HG03432 (cell line): ENCODE measurements around the gene MOB4.
"Not testable (repeated sequence)": the region's sequence is repeated elsewhere in the genome, so short reads cannot be mapped to it uniquely, and the experiment has no call there.

Experiments used
- ATAC-seq: cut with Tn5 transposase; IDR thresholded peaks from one replicate; pipeline ENCODE4 v1.9.1; 2021; ENCODE audit warnings: mild to moderate bottlenecking, moderate library complexity; ENCODE audit not compliant: unreplicated experiment

MOB4 gene

DNA sequence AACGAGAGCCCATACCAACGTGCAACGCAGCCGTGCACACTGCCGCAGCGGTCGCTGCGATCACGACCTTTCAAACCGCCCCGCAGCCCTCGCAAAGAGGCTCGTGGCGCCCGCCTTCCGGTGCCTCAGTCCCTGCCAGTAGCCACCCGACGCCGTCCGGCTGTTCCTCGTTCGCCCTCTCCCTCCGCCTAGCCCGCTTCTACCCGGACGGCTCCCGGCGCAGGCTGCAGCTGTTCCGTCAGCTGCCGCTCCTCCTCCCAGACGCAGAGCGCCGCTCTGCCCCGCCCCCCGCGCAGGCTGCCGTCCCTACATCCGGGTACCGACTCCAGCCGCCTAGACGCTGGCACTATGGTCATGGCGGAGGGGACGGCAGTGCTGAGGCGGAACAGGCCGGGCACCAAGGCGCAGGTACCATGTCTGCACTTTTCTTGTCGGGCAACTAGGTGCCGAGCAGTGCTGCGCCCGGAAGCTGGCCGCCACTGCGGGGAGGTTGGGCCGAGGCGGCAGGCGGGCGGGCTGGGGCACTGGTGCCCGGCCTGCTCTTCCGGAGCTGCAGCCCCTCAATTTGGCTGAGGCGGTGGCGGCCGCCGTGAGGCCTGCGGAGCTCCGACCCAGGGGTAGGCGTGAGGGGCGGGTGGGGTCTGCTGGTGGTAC is at the start of gene MOB4:
Gene MOB4 (plus strand): TSS at position 328 of the 654 bp plus-strand sequence. CDS start 21 bp downstream, at position 349.
- peak; percentile 96 for ATAC-seq

DNA sequence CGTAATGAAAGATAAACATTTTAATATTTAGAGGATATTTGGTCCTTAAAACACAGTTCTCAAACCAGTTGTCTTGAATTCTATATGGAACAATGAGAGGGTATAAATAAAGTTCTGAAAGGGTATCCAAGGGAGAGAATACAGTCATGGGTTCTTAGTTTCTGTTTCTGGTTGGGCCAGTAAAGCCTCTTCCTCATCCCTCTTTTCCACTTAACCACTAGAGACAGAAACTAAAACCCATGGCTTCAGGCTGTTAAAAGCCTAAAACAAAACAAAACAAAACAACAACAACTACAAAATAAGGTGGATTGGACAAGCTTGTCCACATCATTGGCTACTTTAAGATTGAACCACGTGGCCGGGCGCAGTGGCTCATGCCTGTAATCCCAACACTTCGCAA is 43.7 kb upstream of the MOB4 start:
- no peak for ATAC-seq

DNA sequence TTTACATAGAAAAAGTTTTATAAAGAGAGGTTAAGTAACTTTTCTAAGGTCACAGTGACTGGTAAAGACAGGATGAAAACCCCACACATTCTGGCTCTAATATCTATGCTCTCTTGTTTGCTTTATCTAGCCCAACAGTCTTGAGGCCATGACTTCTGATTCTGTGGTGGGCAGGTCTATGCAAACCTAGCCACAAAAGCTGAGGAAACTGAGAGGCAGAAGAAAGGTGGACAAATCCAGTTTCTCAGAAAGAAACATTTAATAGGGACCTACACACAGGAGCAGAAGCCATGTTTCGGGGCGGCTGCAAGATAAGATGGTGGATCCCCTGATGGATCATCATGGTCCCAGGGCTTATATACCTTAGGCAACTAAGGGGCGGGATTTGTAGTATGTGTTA is 38.1 kb upstream of the MOB4 start:
- no peak for ATAC-seq

DNA sequence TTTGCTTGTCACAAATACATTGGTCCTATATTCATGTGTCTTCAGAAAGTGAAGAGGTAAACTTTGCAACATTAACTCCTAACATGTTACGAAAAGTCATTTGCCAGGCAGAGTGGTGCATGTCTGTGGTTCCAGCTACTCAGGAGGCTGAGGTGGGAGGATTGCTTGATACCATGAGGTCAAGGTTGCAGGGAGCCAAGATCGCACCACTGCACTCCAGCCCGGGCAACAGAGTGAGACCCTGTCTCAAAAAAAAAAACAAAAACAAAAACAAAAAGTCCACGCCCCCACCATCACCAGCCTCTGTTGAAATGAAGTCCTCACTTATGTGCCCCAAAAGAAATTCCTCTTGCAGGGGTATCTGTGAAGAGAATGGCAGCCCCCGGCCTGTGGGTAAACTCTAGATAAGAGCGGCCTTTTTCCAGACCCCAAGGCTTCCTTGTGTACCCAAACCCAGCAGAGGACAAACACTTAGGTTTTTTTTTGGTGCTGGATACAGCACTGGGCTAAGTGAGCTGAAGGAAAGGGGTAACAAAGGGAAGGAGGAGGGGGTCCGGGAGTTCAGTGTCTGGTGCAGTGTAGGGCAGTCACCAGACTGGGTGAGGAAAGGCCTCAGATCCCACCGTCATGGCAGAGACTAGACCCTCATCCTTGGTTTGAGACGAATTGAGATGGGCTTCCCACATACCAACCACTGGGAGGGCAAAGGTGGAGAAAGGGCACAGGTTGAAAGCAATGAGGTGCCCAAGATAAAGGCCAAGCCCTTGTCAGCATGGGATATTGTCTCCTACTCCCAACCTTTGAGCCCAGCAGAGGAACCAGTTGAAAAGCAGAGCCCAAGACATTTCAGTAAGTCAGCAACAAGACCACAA is 35.5 kb upstream of the MOB4 start:
- no peak for ATAC-seq

DNA sequence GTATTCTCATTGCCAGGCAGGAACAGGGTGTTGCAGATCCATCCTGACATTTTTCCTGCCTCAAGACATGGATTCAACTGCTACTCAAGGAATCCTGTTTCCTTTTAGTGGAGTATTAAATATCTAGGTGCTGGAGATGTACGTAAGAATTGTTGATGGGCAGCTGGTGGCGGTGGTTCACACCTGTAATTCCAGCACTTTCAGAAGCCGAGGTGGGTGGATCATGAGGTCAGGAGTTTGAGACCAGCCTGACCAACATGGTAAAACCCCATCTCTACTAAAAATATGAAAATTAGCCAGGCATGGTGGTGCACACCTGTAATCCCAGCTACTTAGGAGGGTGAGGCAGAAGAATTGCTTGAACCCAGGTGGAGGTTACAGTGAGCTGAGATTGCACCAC is 31.6 kb upstream of the MOB4 start:
- not testable (repeated sequence) for ATAC-seq

DNA sequence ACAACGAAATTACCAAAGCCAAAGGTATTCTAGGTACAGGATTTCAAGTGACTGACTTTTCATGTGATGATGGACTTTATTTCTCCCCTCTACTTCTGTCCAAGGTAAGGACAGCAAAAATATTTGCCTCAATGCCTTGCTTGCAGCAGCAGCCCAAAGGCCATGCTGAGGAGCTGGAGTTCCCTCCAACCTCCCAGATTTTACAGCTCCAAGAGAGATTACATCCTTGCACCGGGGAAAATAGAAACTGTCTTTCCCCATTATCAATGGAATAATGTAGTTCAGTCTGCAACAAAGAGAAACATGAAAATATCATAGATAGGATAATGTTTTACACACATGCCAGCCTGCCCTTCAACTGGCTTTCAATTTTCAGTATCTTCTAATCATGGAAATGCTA is 29.7 kb upstream of the MOB4 start:
- ATAC-seq: no peak

DNA sequence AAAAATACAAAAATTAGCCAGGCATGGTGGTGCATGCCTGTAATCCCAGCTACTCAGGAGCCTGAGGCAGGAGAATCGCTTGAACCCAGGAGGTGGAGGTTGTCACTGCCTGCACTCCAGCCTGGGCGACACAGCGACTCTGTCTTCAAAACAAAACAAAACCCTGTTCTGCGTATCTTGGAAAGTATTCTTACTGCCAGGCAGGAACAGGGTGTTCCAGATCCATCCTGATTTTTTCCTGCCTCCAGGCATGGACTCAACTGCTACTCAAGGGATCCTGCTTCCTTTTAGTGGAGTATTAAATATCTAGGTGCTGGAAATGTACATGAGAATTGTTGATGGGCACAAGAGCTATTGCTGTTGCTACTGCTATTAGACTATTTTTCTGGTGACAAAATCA is 28.5 kb upstream of the MOB4 start:
- ATAC-seq: no peak

DNA sequence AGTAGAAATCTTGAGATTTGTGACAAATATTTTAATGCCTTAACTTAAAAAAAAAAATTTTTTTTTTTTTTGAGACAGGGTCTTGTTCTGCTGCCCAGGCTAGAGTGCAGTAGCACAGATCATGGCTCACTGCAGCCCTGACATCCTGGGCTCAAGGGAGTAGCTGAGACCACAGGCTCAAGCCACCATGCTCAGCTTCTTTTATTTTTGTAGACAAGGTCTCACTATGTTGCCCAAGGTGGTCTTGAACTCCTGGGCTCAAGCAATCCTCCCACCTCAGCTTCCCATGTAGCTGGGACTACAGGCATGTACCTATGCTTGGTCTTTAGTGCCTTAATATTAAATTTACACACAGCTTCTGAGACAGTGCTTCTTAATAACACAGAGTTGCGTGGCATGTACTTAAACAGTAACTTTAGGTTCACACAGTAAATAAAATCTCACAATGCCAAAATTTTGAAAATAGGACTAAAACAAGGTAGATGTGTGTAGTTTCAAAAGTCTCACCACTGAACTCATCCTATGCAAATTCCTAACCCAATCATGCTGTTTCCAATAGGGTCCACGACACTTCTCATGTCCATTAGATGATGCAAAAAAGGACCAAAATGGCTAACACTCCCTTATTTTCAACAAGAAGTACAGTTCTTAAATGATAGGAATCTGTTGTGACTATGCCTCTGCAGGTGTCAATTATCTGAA is 20.3 kb upstream of the MOB4 start:
- no peak for ATAC-seq

DNA sequence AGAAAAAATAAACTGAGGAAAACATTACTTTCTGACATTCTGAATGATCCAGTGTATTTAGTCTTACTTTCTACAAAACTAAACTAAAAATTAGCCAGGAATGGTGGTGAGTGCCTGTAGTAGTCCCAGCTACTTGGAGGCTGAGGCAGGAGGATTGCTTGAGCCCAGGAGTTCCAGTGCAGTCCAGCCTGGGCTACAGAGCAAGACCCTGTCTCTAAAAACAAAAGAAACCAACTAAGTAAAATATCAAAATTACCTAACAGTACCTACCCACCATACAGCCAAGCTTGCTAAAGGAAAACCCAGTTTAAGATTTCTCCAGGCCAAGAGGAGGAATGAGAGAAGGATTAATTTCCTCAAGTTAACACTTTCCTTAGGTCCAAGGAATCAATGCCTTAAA is 19.2 kb upstream of the MOB4 start:
- no peak for ATAC-seq

DNA sequence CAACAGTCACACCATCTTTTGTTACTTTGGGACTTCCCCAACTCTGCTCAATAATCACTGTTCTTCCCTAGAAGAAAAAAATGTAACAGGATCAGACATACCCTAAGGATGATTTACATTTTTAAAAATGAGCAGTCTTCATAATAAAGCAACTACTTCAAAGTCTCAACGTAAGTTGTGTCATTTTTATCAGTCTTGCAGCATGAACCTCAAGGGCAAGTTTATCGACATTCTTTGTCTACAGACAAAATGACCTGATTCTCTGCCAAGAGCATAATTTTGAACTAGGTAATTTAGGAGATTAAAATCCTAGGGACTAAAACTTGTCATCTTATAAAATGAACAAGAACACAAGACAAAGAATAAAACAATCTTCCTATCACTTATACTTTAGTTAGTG is 18.5 kb upstream of the MOB4 start:
- ATAC-seq: no peak

DNA sequence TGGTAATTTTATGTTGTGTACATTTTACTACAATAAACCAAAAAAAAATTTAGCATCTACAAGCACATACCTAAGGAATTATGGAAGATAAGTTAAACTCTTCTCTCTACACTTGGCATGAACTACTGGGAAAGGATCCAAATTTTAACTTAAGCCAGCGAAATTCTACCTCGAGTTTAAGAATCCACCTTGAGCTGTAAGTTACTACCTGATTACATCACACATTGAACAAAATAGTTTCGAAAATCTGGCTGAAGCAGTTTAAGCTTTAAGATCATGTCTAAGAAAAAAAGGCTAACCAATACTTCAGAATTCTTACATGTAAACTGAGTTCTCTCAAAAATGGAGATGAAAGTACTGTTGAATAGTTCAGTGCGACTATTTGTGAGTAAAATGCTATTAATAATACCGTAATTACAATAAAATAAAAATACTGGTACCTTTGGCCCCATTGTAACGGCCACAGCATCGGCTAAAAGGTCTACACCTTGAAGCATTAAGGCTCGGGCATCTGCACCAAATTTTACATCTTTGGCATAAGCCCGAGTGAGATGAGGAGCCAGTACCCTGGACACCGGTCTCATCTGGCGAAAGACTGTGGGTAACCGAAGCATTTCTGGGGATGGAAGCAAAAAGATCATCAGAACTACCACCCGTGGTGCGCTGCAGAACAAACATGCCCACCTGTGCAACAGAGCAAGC is 17.5 kb upstream of the MOB4 start:
- no peak for ATAC-seq

DNA sequence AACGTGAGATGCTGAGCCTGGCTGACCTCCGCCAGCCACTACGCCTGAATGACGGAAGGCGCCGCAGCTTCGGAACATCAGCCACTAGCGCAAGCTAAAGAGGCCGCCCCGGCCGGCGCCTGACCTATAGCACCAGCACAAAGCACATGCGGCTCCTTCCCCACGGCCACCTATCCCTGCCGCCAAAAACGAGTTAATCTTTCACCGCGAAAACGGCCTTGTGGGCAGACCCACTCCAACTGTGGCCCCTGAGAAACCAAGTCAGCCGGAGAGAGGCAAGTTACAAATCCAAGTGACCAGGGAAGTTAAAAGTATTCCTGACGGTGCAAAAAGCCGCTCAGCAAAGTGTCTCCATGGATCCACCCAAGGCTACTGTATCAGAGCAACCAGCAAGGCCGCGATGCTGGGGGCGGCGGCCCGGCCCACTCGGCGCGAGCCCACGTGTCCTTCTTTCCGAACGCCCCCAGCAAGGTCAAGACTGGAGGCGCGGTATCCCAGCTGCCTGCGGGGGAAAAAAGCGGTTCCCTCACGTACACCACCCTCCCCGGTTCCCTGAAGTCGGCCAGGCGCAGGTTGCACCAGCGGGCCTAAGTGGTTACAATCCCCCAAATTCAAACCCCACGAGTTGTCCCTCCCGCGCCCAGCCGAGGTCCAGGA is 16.8 kb upstream of the MOB4 start:
- ATAC-seq: peak; percentile 13

DNA sequence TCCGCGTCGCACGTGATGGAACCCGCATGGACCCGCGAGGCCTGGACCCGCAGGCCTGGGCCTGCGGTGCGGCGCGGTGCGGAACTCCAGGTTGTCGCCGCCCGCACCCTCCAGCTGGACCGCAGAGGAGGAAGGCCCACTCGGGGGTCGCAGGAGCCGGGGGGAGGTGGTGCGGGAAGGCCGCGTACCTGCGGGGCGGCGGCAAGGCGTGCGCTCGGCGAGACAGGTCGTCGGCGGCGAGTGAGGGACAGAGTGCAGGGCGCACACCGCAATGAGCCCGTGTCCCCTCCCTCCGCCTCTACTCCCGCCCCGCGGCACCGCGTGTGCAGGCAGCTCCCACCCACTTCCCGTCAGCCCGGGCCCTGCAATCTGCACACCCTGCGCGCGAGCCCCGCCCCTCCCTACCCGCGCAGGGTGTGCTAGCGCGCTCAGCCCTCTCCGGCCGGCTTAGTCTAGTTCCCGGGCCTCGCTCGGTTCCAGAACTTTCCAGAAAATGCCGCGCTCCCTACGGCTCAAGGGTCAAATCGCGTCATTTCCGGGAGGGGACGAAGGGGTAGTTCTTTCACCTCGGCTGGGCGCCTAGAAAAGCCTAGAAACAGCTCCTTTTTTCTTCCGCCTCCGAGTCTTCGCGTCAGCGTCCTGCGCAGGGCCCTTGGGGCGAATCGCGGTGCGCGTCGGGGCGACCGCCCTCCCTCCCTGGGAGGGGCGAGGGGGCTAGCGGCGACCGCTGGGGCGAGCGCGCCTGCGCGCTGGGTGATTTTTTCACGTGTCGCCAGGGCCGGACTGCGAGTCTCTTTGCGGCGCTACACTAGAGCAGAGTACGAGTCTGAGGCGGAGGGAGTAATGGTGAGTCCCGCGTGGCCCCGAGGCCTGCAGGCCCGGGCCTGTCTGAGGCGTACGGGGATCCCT is 16.0 kb upstream of the MOB4 start, which contains the start of the genes HSPD1 and HSPE1:
Gene HSPD1 (minus strand): TSS at position 247 of the 909 bp plus-strand sequence. CDS start 992 bp downstream, outside the sequence.
Gene HSPE1 (plus strand): TSS at position 786 of the 909 bp plus-strand sequence. CDS start 58 bp downstream, at position 844.
- ATAC-seq: peak; percentile 87

DNA sequence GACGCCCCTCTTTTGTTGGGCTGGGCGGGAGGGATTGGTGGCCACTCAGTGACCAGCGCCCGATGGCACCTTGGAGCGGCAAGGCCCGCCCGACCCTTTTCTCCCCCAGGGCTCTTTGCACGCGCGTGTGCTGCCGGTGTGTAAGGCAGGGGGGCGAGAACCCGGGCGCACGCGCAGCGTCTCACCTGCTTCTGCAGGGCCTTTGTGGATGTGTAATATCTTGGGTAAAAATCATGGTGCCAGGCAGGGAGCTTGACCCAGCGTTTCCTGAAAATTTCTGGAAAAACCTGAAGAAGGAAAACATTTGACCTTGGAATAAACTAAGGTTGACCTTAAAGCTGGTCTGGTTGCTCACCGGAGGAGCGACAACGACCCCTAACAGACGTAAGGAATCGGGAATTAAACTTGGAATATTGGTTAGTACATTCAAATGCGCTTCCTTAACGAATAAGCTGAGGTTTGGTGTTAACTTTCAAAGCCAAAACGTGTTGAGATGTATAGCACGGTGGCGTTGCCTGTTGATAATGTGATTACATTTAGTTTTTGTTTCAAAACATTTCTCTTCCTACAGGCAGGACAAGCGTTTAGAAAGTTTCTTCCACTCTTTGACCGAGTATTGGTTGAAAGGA is 15.2 kb upstream of the MOB4 start:
- peak; percentile 5 for ATAC-seq

DNA sequence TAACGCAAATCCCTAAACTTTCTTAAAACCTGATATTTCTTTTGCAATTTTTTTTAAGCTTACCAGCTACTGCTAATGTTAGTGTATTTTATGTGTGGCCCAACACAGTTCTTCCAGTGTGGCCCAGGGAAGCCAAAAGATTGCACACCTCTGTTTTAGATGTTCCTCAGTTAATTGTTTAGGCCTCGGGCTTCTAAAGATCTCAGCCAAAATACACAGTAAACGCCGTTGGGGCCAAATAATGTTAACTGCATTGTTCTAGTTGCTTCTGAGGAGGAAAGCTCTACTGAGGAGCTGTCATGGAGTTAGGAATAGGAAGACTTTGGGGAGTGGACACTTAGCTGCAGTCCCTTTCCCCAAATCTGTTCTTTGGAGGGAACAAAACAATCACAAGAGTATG is 13.7 kb upstream of the MOB4 start:
- no peak for ATAC-seq

DNA sequence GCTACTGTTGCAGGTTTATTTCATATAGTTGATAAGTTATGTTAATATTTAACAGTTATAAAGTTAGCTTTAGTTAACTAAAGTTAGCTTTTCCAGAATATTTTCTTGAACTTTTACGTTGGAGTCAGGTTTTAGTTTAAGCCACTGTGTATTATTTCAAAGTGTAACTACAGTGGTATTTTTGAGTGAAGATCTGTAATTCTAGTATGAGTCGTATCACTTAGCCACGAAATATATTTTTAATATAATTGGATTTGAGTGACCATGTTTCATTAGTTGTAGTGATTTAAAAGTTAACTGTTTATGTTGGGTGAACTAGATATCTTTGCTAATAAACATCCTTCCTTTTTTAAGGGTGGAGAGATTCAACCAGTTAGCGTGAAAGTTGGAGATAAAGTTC is 13.2 kb upstream of the MOB4 start:
- no peak for ATAC-seq

DNA sequence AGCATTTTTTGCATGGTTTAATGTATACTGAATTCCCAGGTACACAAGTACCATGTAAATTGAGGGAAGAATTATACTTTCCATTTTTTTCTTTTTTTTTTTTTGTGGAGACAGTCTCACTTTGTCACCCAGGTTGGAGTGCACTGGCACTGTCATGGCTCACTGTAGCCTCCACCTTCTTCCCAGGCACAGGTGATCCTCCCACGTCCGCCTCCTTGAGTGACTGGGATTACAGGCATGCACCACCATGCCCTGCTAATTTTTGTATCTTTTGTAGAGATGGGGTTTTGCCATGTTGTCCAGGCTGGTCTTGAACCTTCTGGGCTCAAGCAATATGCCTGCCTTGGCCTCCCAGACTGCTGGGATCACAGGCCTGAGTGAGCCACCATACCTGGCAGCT is 11.9 kb upstream of the MOB4 start:
- no peak for ATAC-seq

DNA sequence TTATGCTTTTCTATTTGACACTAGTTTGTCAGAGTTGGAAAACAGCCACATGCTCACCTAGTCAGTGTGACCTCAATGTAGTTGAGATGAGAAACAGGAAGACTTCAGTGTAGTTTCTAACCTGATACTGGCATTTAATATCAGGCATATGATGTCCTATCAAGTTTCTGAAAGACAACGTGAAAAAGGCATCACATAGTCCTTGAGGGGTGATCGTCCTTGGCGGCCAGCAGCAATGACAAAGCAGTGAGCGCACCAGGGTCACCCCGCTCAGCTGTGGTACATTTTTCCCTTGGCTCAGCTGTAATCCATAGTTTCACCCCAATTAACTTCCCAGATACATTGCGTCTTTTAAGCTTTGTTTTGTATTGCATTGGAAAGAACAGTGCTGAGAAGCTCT is 11.4 kb upstream of the MOB4 start:
- ATAC-seq: no peak

DNA sequence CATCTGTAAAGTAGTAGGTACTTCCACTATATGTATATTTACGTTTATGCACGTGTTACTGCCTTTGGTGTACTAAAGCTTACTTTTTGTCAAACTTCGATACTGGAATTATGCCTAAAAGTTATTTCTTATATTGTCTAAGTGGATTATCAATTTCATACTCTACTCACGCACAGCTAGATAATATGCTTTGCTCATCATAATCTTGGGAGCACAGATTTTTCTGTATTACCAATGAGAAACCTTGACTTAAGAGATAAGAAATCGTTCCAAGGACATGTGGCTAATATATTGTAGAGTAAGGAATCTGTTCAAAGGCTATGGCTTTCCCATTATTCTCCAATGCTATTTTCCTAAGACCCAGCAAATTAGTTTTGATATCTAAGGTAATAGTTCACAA is 9.2 kb upstream of the MOB4 start:
- ATAC-seq: no peak
